A673 (cell line): ENCODE results near the gene FRY. TPM values are rescaled to one million over a fixed set of nuclear protein-coding genes. Genes with fewer than 3 reads are reported as not detected.

Experiments used
- BruUV-seq: library from RNA; stranded (reverse); fragments of 400-500 nt; replicated peaks from 2 replicates; lab custom pipeline; 2021; lab: Mats Ljungman, UMichigan
- CTCF ChIA-PET: fragments of 300-600 bp; sonication (Branson Sonifier 250); formaldehyde crosslinking; loops from one replicate; lab custom pipeline; 2022; ENCODE audit warnings: antibody characterized with exemption; lab: Charles Lee
- POLR2A ChIA-PET: fragments of 300-600 bp; sonication (Branson Sonifier 250); formaldehyde crosslinking; loops from one replicate; lab custom pipeline; 2022; ENCODE audit warnings: antibody characterized with exemption; ENCODE audit not compliant: low non-redundant PET; lab: Charles Lee
- DNase-seq: peaks from one replicate; pipeline ENCODE4 v3.0.0-alpha.2; 2015; ENCODE audit warnings: low spot score
- H3K27ac ChIP-seq: fragments of 200-600 bp; sonication (generic); 2 replicates; pipeline ENCODE4 v1.5.1; 2016; ENCODE audit warnings: mixed run types, low read depth, mild to moderate bottlenecking, mixed read lengths, antibody characterized with exemption, low read length; ENCODE audit not compliant: poor library complexity, severe bottlenecking
- H3K27me3 ChIP-seq: fragments of 200-600 bp; sonication (generic); replicated peaks from 2 replicates; pipeline ENCODE4 v1.6.1; 2017; ENCODE audit warnings: mixed run types, low read depth, mild to moderate bottlenecking, mixed read lengths, antibody characterized with exemption, low read length; ENCODE audit not compliant: insufficient read depth, poor library complexity
- H3K36me3 ChIP-seq: fragments of 200-600 bp; sonication (generic); 2 replicates; pipeline ENCODE4 v1.6.1; 2016; ENCODE audit warnings: mixed run types, mild to moderate bottlenecking, mixed read lengths, antibody characterized with exemption, low read length; ENCODE audit not compliant: insufficient read depth, poor library complexity, severe bottlenecking
- H3K4me1 ChIP-seq: fragments of 200-600 bp; sonication (generic); 2 replicates; pipeline ENCODE4 v1.6.1; 2017; ENCODE audit warnings: mixed run types, mild to moderate bottlenecking, mixed read lengths, antibody characterized with exemption, low read length; ENCODE audit not compliant: insufficient read depth, poor library complexity, severe bottlenecking
- H3K4me3 ChIP-seq: fragments of 200-600 bp; sonication (generic); 2 replicates; pipeline ENCODE4 v1.5.1; 2016; ENCODE audit warnings: low read depth, mixed run types, mild to moderate bottlenecking, mixed read lengths, low read length; ENCODE audit not compliant: poor library complexity, severe bottlenecking
- H3K9me3 ChIP-seq: fragments of 200-600 bp; sonication (generic); 2 replicates; pipeline ENCODE4 v1.6.1; 2016; ENCODE audit warnings: mixed run types, low read depth, mild to moderate bottlenecking, mixed read lengths, antibody characterized with exemption, low read length; ENCODE audit not compliant: poor library complexity, severe bottlenecking
- CTCF ChIP-seq: fragments of 300-800, 200-600 bp; sonication (generic); conservative IDR thresholded peaks from 2 replicates; pipeline ENCODE4 v1.5.1; 2017; ENCODE audit warnings: low read depth, mild to moderate bottlenecking, antibody characterized with exemption, low read length, moderate library complexity, mixed read lengths
- EZH2 ChIP-seq: fragments of 200-600 bp; sonication (generic); IDR thresholded peaks from 2 replicates; pipeline ENCODE4 v1.6.1; 2017; ENCODE audit warnings: borderline replicate concordance, low read depth, mild to moderate bottlenecking, mixed read lengths, antibody characterized with exemption, low read length; ENCODE audit not compliant: poor library complexity, severe bottlenecking
- intact Hi-C: fragments of 100-400 bp; cut with micrococcal nuclease; formaldehyde crosslinking; loops from one replicate; pipeline ENCODE4 v1.10.0; 2022; ENCODE audit not compliant: unreplicated experiment
- total RNA-seq: library from RNA; stranded (reverse); gene quantifications from 2 replicates; pipeline ENCODE4 v1.2.3, GENCODE V29; 2021

Gene FRY
- total RNA-seq, 1 experiment from 2014 or later = 0.58 TPM

GRCh38 chr13:32150239-32150638 is 118.7 kb downstream of the FRY start:
- TF ChIP-seq EZH2 (no peak), CTCF (no peak)
- CTCF ChIA-PET = no interaction called here

GRCh38 chr13:32150794-32151193 is 119.2 kb downstream of the FRY start:
- no peak for DNase-seq
- Histone ChIP-seq H3K4me3 (no peak overlapping the region), H3K4me1 (no peaks in the 10 kb centered on the region), H3K27ac (no peak overlapping the region), H3K27me3 (no peaks in the 10 kb centered on the region), H3K36me3 (no peaks in the 10 kb centered on the region), H3K9me3 (no peaks in the 10 kb centered on the region)
- ChIA-PET POLR2A (no interaction called here), CTCF (no interaction called here)
- intact Hi-C loops = no loop called here
- no TSS peak for BruUV-seq
- no peak for TF ChIP-seq EZH2
- no peak for TF ChIP-seq CTCF

More at GRCh38 chr13:32150239-32150638, 118.7 kb downstream of the FRY start:
- POLR2A ChIA-PET = no interaction called here
- no peak overlapping the region for H3K27ac ChIP-seq
- no TSS peak for BruUV-seq
- no peaks in the 10 kb centered on the region for H3K27me3 ChIP-seq
- no peak for DNase-seq
- intact Hi-C loops = no loop called here
- H3K4me3 ChIP-seq = no peak overlapping the region
- no peaks in the 10 kb centered on the region for H3K4me1 ChIP-seq
- H3K36me3 ChIP-seq = no peaks in the 10 kb centered on the region
- no peaks in the 10 kb centered on the region for H3K9me3 ChIP-seq

GRCh38 chr13:32151240-32151639 is 119.7 kb downstream of the FRY start:
- no peaks in the 10 kb centered on the region for H3K36me3 ChIP-seq
- ChIA-PET POLR2A (no interaction called here), CTCF (no interaction called here)
- intact Hi-C loops = no loop called here
- H3K4me1 ChIP-seq = no peaks in the 10 kb centered on the region
- DNase-seq = no peak
- TF ChIP-seq EZH2 (no peak), CTCF (no peak)
- BruUV-seq = no TSS peak
- H3K27ac ChIP-seq = no peak overlapping the region
- no peaks in the 10 kb centered on the region for H3K9me3 ChIP-seq
- no peaks in the 10 kb centered on the region for H3K27me3 ChIP-seq
- no peak overlapping the region for H3K4me3 ChIP-seq
